LNCaP clone FGC (cell line): ENCODE measurements around the gene TBC1D23.
"Not testable (repeated sequence)": the region's sequence is repeated elsewhere in the genome, so short reads cannot be mapped to it uniquely, and the experiment has no call there.

Source experiments
- DNase-seq: peaks from one replicate; pipeline ENCODE4 v3.0.0-alpha.2; 2011; ENCODE audit warnings: low read depth
- H3K4me3 ChIP-seq: 2 replicates; pipeline ENCODE4 v1.5.1; 2011; ENCODE audit warnings: mild to moderate bottlenecking, low read depth, low read length, control low read depth
- CTCF ChIP-seq: IDR thresholded peaks from 2 replicates; pipeline ENCODE4 v1.5.1; 2012; ENCODE audit warnings: mild to moderate bottlenecking; ENCODE audit not compliant: control insufficient read depth, insufficient read depth; ENCODE audit errors: extremely low read depth

The TBC1D23 gene

DNA sequence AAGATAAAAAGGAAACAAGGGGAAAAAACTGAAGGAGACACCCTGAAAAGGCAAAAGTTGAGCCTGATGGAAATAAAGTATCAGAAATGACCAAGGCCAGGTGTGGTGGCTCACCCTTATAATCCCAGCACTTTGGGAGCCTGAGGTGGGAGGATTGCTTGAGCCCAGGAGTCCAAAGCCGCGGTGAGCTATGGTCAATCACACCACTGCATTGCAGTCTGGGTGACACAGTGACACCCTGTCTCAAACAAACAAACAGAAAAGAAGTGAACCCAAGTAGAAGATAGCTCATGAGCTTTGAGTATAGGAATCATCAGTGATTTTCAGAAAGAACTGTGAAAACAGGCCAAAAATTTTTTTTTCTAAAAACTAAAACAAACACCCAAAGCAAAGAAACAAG is 26.4 kb upstream of the TBC1D23 start:
- H3K4me3 ChIP-seq: no peak overlapping the region
- DNase-seq: no peak
- TF ChIP-seq CTCF: no peak

DNA sequence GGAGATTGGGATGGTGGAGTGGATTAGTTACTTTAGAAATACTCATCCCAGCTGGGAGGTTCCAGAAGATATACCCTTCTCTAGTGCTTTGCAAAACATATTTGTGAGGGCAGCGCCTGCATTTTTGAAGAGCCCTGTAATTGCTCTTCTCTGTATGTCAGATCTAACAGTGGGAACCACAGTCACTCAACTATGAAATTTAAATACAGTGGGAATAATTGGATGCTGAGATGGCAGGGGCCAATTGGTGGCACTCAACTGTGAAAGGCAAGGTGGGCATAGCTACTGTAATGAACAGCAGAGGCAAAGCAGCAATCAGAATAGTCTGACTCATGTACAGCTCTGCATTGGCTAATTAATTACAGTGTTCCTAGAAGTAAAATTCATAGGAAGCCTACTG is 22.2 kb upstream of the TBC1D23 start:
- DNase-seq: no peak
- H3K4me3 ChIP-seq: no peak overlapping the region
- no peak for TF ChIP-seq CTCF

- DNase-seq, H3K4me3 ChIP-seq: not testable (repeated sequence)
Measured at GRCh38 chr3:100242471-100242870, 18.3 kb upstream of the TBC1D23 start.

GRCh38 chr3:100244264-100244663 is 16.5 kb upstream of the TBC1D23 start:
- no peak for DNase-seq

DNA sequence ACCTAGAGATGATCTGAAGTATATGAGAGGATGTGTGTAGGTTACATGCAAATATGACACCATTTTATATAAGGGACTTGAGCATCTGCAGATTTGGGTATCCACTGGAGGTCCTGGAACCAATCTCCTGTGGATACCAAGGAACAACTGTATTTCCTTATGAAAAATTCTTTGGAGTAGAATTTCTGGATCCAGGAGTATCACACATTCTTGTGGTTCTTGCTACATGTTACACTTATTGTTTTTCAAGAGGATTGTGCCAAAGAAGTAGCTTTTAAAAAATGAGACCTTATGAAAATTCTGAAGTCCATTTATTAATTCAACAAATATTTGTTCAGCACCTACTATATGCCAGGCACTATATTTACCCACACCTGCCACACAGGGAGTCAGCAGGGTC is 15.7 kb upstream of the TBC1D23 start:
- TF ChIP-seq CTCF: no peak
- no peak for DNase-seq

More at GRCh38 chr3:100244264-100244663, 16.5 kb upstream of the TBC1D23 start:
- TF ChIP-seq CTCF: no peak
- H3K4me3 ChIP-seq: no peak overlapping the region

GRCh38 chr3:100245927-100246326 is 14.9 kb upstream of the TBC1D23 start:
- H3K4me3 ChIP-seq: no peak overlapping the region
- DNase-seq: no peak
- TF ChIP-seq CTCF: no peak

More for the DNA sequence above, 15.7 kb upstream of the TBC1D23 start:
- H3K4me3 ChIP-seq: no peak overlapping the region

GRCh38 chr3:100246999-100247398 is 13.8 kb upstream of the TBC1D23 start:
- no peak overlapping the region for H3K4me3 ChIP-seq
- DNase-seq: no peak
- TF ChIP-seq CTCF: no peak

DNA sequence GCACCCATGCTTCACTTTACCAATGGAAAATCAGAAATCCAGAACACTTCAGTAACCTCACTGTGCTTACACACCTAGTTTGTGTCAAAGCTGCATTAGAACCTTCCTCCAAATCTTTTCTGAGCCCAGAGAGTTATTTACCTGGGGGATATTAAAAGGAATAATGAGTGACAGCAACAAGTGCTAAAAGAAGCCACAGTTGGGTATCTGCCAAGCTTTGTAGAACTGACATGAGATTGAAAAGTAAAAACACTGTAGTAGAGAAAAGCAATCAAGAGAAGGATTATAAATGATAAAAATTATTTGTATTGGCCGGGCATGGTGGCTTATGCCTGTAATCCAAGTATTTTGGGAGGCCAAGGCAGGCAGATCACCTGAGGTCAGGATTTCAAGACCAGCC is 8.8 kb upstream of the TBC1D23 start:
- no peak overlapping the region for H3K4me3 ChIP-seq
- DNase-seq: no peak
- no peak for TF ChIP-seq CTCF
